RWPE2 (cell line): ENCODE results near the gene AAMP.

Experiments
- ATAC-seq: fragments of 200-7000 bp; cut with Tn5 transposase; 3 replicates; pipeline ENCODE4 v1.9.1; 2021; ENCODE audit warnings: low read depth
- DNase-seq: peaks from one replicate; pipeline ENCODE4 v3.0.0-alpha.2; 2020; ENCODE audit warnings: low spot score
- H3K27ac ChIP-seq: fragments of 450-650 bp; 2 replicates; pipeline ENCODE4 v1.5.1; 2017; ENCODE audit warnings: mild to moderate bottlenecking; ENCODE audit not compliant: poor library complexity, severe bottlenecking
- H3K27me3 ChIP-seq: fragments of 250-450 bp; sonication (Bioruptor Pico); 2 replicates; pipeline ENCODE4 v1.5.1; 2021; ENCODE audit warnings: mild to moderate bottlenecking, moderate library complexity; ENCODE audit not compliant: insufficient read depth, poor library complexity, severe bottlenecking
- H3K36me3 ChIP-seq: fragments of 250-450 bp; sonication (Bioruptor Pico); 2 replicates; pipeline ENCODE4 v1.5.1; 2020; ENCODE audit warnings: low read depth, mild to moderate bottlenecking, moderate library complexity
- H3K4me1 ChIP-seq: fragments of 250-450 bp; sonication (Bioruptor Pico); 2 replicates; pipeline ENCODE4 v1.5.1; 2021; ENCODE audit warnings: mild to moderate bottlenecking, moderate library complexity; ENCODE audit not compliant: insufficient read depth, poor library complexity, severe bottlenecking
- H3K4me3 ChIP-seq: fragments of 250-450 bp; sonication (Bioruptor Pico); 2 replicates; pipeline ENCODE4 v1.5.1; 2021; ENCODE audit warnings: mild to moderate bottlenecking, moderate library complexity; ENCODE audit not compliant: severe bottlenecking
- H3K9me3 ChIP-seq: fragments of 250-450 bp; sonication (Bioruptor Pico); 2 replicates; pipeline ENCODE4 v1.5.1; 2021; ENCODE audit warnings: mild to moderate bottlenecking, moderate library complexity; ENCODE audit not compliant: severe bottlenecking
- CTCF ChIP-seq: fragments of 450-650 bp; IDR thresholded peaks from one replicate; pipeline ENCODE4 v1.5.1; 2017; ENCODE audit warnings: mild to moderate bottlenecking, moderate library complexity; ENCODE audit not compliant: poor library complexity, severe bottlenecking

AAMP gene

DNA sequence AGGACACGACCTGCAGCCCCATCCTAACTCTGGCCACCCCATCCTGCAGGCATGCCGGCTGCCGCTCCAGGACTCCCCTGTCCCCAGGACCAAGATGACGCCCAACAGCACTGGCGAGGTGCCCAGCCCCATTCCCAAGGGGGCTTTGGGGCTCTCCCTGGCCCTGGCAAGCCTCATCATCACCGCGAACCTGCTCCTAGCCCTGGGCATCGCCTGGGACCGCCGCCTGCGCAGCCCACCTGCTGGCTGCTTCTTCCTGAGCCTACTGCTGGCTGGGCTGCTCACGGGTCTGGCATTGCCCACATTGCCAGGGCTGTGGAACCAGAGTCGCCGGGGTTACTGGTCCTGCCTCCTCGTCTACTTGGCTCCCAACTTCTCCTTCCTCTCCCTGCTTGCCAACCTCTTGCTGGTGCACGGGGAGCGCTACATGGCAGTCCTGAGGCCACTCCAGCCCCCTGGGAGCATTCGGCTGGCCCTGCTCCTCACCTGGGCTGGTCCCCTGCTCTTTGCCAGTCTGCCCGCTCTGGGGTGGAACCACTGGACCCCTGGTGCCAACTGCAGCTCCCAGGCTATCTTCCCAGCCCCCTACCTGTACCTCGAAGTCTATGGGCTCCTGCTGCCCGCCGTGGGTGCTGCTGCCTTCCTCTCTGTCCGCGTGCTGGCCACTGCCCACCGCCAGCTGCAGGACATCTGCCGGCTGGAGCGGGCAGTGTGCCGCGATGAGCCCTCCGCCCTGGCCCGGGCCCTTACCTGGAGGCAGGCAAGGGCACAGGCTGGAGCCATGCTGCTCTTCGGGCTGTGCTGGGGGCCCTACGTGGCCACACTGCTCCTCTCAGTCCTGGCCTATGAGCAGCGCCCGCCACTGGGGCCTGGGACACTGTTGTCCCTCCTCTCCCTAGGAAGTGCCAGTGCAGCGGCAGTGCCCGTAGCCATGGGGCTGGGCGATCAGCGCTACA, 7.0 kb downstream of the AAMP start:
- peaks cover 9% of the 10 kb centered on the region for H3K36me3 ChIP-seq
- no peak for ATAC-seq

GRCh38 chr2:218262237-218262600, 7.7 kb downstream of the AAMP start:
- DNase-seq = no peak
- no peaks in the 10 kb centered on the region for H3K4me1 ChIP-seq
- H3K36me3 ChIP-seq = peaks cover 2% of the 10 kb centered on the region
- no peaks in the 10 kb centered on the region for H3K27me3 ChIP-seq
- no peaks in the 10 kb centered on the region for H3K9me3 ChIP-seq
- no peak overlapping the region for H3K27ac ChIP-seq
- no peak for TF ChIP-seq CTCF
- ATAC-seq = no peak
- H3K4me3 ChIP-seq = no peak overlapping the region

More for the DNA sequence above, 7.0 kb downstream of the AAMP start:
- Histone ChIP-seq H3K9me3 (no peaks in the 10 kb centered on the region), H3K27ac (no peak overlapping the region), H3K4me1 (no peaks in the 10 kb centered on the region), H3K27me3 (no peaks in the 10 kb centered on the region), H3K4me3 (no peak overlapping the region)
- no peak for DNase-seq
- TF ChIP-seq CTCF = no peak

- ATAC-seq (no peak), DNase-seq (no peak)
- H3K27me3 ChIP-seq = no peaks in the 10 kb centered on the region
- no peaks in the 10 kb centered on the region; the same call in 1 of the 2 replicates for H3K36me3 ChIP-seq
- no peaks in the 10 kb centered on the region for H3K9me3 ChIP-seq
- TF ChIP-seq CTCF = no peak
- no peak overlapping the region for H3K27ac ChIP-seq
- no peaks in the 10 kb centered on the region for H3K4me1 ChIP-seq
- H3K4me3 ChIP-seq = no peak overlapping the region
Measured at GRCh38 chr2:218261423-218262236, 8.3 kb downstream of the AAMP start.

GRCh38 chr2:218260742-218261422, 9.1 kb downstream of the AAMP start, which contains the start of gene GPBAR1:
TSS of gene GPBAR1 (plus strand) at chr2:218261015. CDS start at chr2:218262725, 1,710 bp downstream.
- TF ChIP-seq CTCF = no peak
- H3K27ac ChIP-seq = no peak within 1 kb of the TSS

More at GRCh38 chr2:218260742-218261422, 9.1 kb downstream of the AAMP start, which contains the start of gene GPBAR1:
- no peak within 1 kb of the TSS for H3K4me3 ChIP-seq
- H3K27me3 ChIP-seq = no peaks in the 10 kb centered on the region
- peak; percentile 13; the same call in 1 of the 3 replicates for ATAC-seq
- H3K36me3 ChIP-seq = peaks cover 7% of the 10 kb centered on the region
- H3K4me1 ChIP-seq = no peaks in the 10 kb centered on the region
- H3K9me3 ChIP-seq = no peaks in the 10 kb centered on the region
- no peak for DNase-seq
